ENCODE data around the gene GRK3. TPM values are rescaled to one million over a fixed set of nuclear protein-coding genes. Genes with fewer than 3 reads are reported as not detected.
"Not testable (repeated sequence)": the region's sequence is repeated elsewhere in the genome, so short reads cannot be mapped to it uniquely, and the experiment has no call there.

Gene GRK3
- total RNA-seq, 4 donors from 2014 or later, result 3.6 to 10.9 (median 7.1) TPM

GRCh38 chr22:25555586-25555985, 8.9 kb upstream of the GRK3 start:
- no peak overlapping the region for H3K27ac ChIP-seq
- no peak for DNase-seq (ENCODE audit: low spot score in 2 of 2)
- H3K27me3 ChIP-seq, result no peaks in the 10 kb centered on the region
- WGBS, result 81% methylated on average over 4 of the region's 4 CpGs
- H3K36me3 ChIP-seq, result no peaks in the 10 kb centered on the region
- no peak overlapping the region for H3K4me3 ChIP-seq
- TF ChIP-seq CTCF (IDR thresholded peaks at IDR 0.05) (no peak), POLR2A (IDR thresholded peaks at IDR 0.05) (no peak), POLR2AphosphoS5 (IDR thresholded peaks at IDR 0.05) (no peak), EP300 (IDR thresholded peaks at IDR 0.05) (no peak)
- no peaks in the 10 kb centered on the region for H3K9me3 ChIP-seq
- peaks cover 7% of the 10 kb centered on the region for H3K4me1 ChIP-seq

GRCh38 chr22:25557218-25557617, 7.3 kb upstream of the GRK3 start:
- Histone ChIP-seq H3K27me3 (no peaks in the 10 kb centered on the region), H3K4me3 (no peak overlapping the region), H3K36me3 (no peaks in the 10 kb centered on the region), H3K4me1 (peaks cover 7% of the 10 kb centered on the region), H3K9me3 (no peaks in the 10 kb centered on the region), H3K27ac (no peak overlapping the region)
- DNase-seq (ENCODE audit: low spot score in 2 of 2), result no peak
- 90% methylated on average over 5 of the region's 5 CpGs for WGBS
- TF ChIP-seq EP300 (IDR thresholded peaks at IDR 0.05) (no peak), CTCF (IDR thresholded peaks at IDR 0.05) (no peak), POLR2A (IDR thresholded peaks at IDR 0.05) (no peak), POLR2AphosphoS5 (IDR thresholded peaks at IDR 0.05) (no peak)

- Histone ChIP-seq H3K27ac (no peak overlapping the region), H3K36me3 (no peaks in the 10 kb centered on the region), H3K9me3 (no peaks in the 10 kb centered on the region), H3K4me3 (no peak overlapping the region), H3K4me1 (peaks cover 9% of the 10 kb centered on the region), H3K27me3 (no peaks in the 10 kb centered on the region)
- TF ChIP-seq CTCF (IDR thresholded peaks at IDR 0.05), result no peak
- TF ChIP-seq EP300 (IDR thresholded peaks at IDR 0.05), result no peak
- TF ChIP-seq POLR2AphosphoS5 (IDR thresholded peaks at IDR 0.05), result no peak
- no peak for TF ChIP-seq POLR2A (IDR thresholded peaks at IDR 0.05)
- DNase-seq (ENCODE audit: low spot score in 2 of 2), result no peak
- 85% methylated on average over 4 of the region's 4 CpGs for WGBS
These were observed 6.1 kb upstream of the GRK3 start for GRCh38 chr22:25558341-25558740.

- not testable (repeated sequence) for H3K9me3 ChIP-seq; H3K27me3 ChIP-seq; DNase-seq (ENCODE audit: low spot score in 2 of 2); H3K36me3 ChIP-seq; H3K27ac ChIP-seq; H3K4me3 ChIP-seq
- peaks cover 15% of the 10 kb centered on the region for H3K4me1 ChIP-seq
- WGBS, result 76% methylated on average over 4 of the region's 4 CpGs
These were observed 4.6 kb upstream of the GRK3 start for GRCh38 chr22:25559910-25560309.

GRCh38 chr22:25561182-25561581, 3.3 kb upstream of the GRK3 start:
- H3K27me3 ChIP-seq; H3K36me3 ChIP-seq; H3K4me3 ChIP-seq; H3K9me3 ChIP-seq; DNase-seq (ENCODE audit: low spot score in 2 of 2); H3K27ac ChIP-seq: not testable (repeated sequence)
- 80% methylated on average over 3 of the region's 3 CpGs for WGBS
- H3K4me1 ChIP-seq, result peaks cover 22% of the 10 kb centered on the region

- H3K36me3 ChIP-seq; H3K27me3 ChIP-seq; H3K9me3 ChIP-seq; H3K27ac ChIP-seq; DNase-seq (ENCODE audit: low spot score in 2 of 2); H3K4me3 ChIP-seq: not testable (repeated sequence)
- peaks cover 22% of the 10 kb centered on the region for H3K4me1 ChIP-seq
- WGBS, result 100% methylated on average over 1 of the region's 1 CpG
These were observed 2.5 kb upstream of the GRK3 start for GRCh38 chr22:25561927-25562326.

- H3K36me3 ChIP-seq; H3K9me3 ChIP-seq; DNase-seq (ENCODE audit: low spot score in 2 of 2); H3K27me3 ChIP-seq: not testable (repeated sequence)
- Histone ChIP-seq H3K4me3 (peak overlapping the region; percentile 90), H3K4me1 (peaks cover 22% of the 10 kb centered on the region), H3K27ac (peak overlapping the region; percentile 74)
- 25% methylated on average over 10 of the region's 10 CpGs for WGBS
These were observed 1.3 kb upstream of the GRK3 start for GRCh38 chr22:25562966-25563760.

All from suprapubic skin (tissue), 4 donors.